Trophoblast cell (in vitro differentiated cells and primary cell): Measurements from ENCODE around the gene EXT2.

Experiments
- DNase-seq, 2 donors: peaks; one replicate each; pipeline ENCODE4 v3.0.0-alpha.2; 2016
- H2AFZ ChIP-seq: 2 replicates; pipeline ENCODE4 v1.6.1; 2013; ENCODE audit warnings: low read length, moderate library complexity, mild to moderate bottlenecking; ENCODE audit not compliant: insufficient read depth, poor library complexity
- H2AK5ac ChIP-seq: 2 replicates; pipeline ENCODE4 v1.6.1; 2013; ENCODE audit warnings: mild to moderate bottlenecking, low read length
- H2BK120ac ChIP-seq: 2 replicates; pipeline ENCODE4 v1.6.1; 2013; ENCODE audit warnings: low read length, mild to moderate bottlenecking, moderate library complexity; ENCODE audit not compliant: insufficient read depth, poor library complexity
- H2BK12ac ChIP-seq: 2 replicates; pipeline ENCODE4 v1.6.1; 2013; ENCODE audit warnings: mild to moderate bottlenecking, low read length, moderate library complexity
- H2BK5ac ChIP-seq: 2 replicates; pipeline ENCODE4 v1.6.1; 2013; ENCODE audit warnings: low read length, low read depth, moderate library complexity, mild to moderate bottlenecking; ENCODE audit not compliant: poor library complexity
- H3K14ac ChIP-seq: 2 replicates; pipeline ENCODE4 v1.6.1; 2013; ENCODE audit warnings: mild to moderate bottlenecking, low read length
- H3K18ac ChIP-seq: 2 replicates; pipeline ENCODE4 v1.6.1; 2013; ENCODE audit warnings: mild to moderate bottlenecking, low read length
- H3K23ac ChIP-seq: 2 replicates; pipeline ENCODE4 v1.6.1; 2013; ENCODE audit warnings: low read length
- H3K27ac ChIP-seq: 2 replicates; pipeline ENCODE4 v1.5.1; 2013; ENCODE audit warnings: low read depth, mild to moderate bottlenecking, inconsistent platforms, low read length, moderate library complexity
- H3K27me3 ChIP-seq: 2 replicates; pipeline ENCODE4 v1.6.1; 2013; ENCODE audit warnings: inconsistent platforms, mild to moderate bottlenecking, low read length, moderate library complexity; ENCODE audit not compliant: insufficient read depth
- H3K36me3 ChIP-seq, 2 experiments: 1 replicate in 1 of 2; 2 replicates in 1 of 2; pipeline ENCODE4 v1.6.1; 2013; ENCODE audit warnings: low read length in 2 of 2, mild to moderate bottlenecking in 2 of 2, moderate library complexity in 1 of 2; ENCODE audit not compliant: insufficient read depth in 2 of 2, control insufficient read depth in 1 of 2
- H3K4ac ChIP-seq: 2 replicates; pipeline ENCODE4 v1.6.1; 2013; ENCODE audit warnings: low read depth, mild to moderate bottlenecking, low read length, moderate library complexity
- H3K4me1 ChIP-seq, 2 experiments: 1 replicate in 1 of 2; 2 replicates in 1 of 2; pipeline ENCODE4 v1.6.1; 2013; ENCODE audit warnings: low read length in 2 of 2, mild to moderate bottlenecking in 2 of 2, moderate library complexity in 1 of 2; ENCODE audit not compliant: insufficient read depth in 2 of 2, control insufficient read depth in 1 of 2
- H3K4me2 ChIP-seq: 2 replicates; pipeline ENCODE4 v1.6.1; 2013; ENCODE audit warnings: inconsistent platforms, mild to moderate bottlenecking, low read length, moderate library complexity
- H3K4me3 ChIP-seq: 2 replicates; pipeline ENCODE4 v1.5.1; 2013; ENCODE audit warnings: mild to moderate bottlenecking, low read depth, low read length, inconsistent platforms
- H3K79me1 ChIP-seq: one replicate; pipeline ENCODE4 v1.6.1; 2013; ENCODE audit warnings: low read length
- H3K79me2 ChIP-seq: 2 replicates; pipeline ENCODE4 v1.6.1; 2013; ENCODE audit warnings: low read length, mild to moderate bottlenecking; ENCODE audit not compliant: control insufficient read depth, insufficient read depth, poor library complexity
- H3K9ac ChIP-seq: 2 replicates; pipeline ENCODE4 v1.6.1; 2013; ENCODE audit warnings: mild to moderate bottlenecking, low read length
- H3K9me3 ChIP-seq: 2 replicates; pipeline ENCODE4 v1.6.1; 2013; ENCODE audit warnings: low read depth, mild to moderate bottlenecking, control low read depth, inconsistent platforms, low read length; ENCODE audit not compliant: insufficient read depth
- H4K12ac ChIP-seq: 2 replicates; pipeline ENCODE4 v1.6.1; 2013; ENCODE audit warnings: low read depth, mild to moderate bottlenecking, low read length, moderate library complexity
- H4K8ac ChIP-seq: 2 replicates; pipeline ENCODE4 v1.6.1; 2013; ENCODE audit warnings: low read depth, mild to moderate bottlenecking, low read length, moderate library complexity
- H4K91ac ChIP-seq: one replicate; pipeline ENCODE4 v1.6.1; 2013; ENCODE audit warnings: low read depth, mild to moderate bottlenecking, low read length, moderate library complexity
- WGBS: extraction: QIAGEN DNeasy Blood & Tissue Kit; methylation state at CpG from one replicate; pipeline ENCODE4 v1.1.7; 2013; ENCODE audit warnings: missing lambda C conversion rate; ENCODE audit not compliant: insufficient read length, insufficient coverage; ENCODE audit errors: extremely low coverage; 5-methylcytosine and 5-hydroxymethylcytosine counted together

The EXT2 gene

GRCh38 chr11:44193856-44194255 lies 98.4 kb downstream of the EXT2 start:
- Histone ChIP-seq H4K12ac (no peak overlapping the region), H4K91ac (no peak overlapping the region), H3K4me3 (no peak overlapping the region), H3K4ac (no peak overlapping the region), H2BK12ac (no peak overlapping the region), H3K27me3 (no peaks in the 10 kb centered on the region), H3K23ac (no peak overlapping the region), H3K4me1 (peaks cover 11% of the 10 kb centered on the region in 2 experiments), H3K27ac (no peak overlapping the region), H2AFZ (no peak overlapping the region), H2BK120ac (no peak overlapping the region), H3K9ac (peak overlapping the region; percentile 42), H3K14ac (no peak overlapping the region), H3K36me3 (no peaks in the 10 kb centered on the region), H4K8ac (no peak overlapping the region), H2AK5ac (no peak overlapping the region), H3K9me3 (no peaks in the 10 kb centered on the region), H2BK5ac (no peak overlapping the region), H3K79me1 (no peaks in the 10 kb centered on the region), H3K18ac (no peak overlapping the region), H3K4me2 (no peak overlapping the region), H3K79me2 (no peaks in the 10 kb centered on the region)
- WGBS = no CpG with 5 or more reads among the region's 5 CpGs
- no peak for DNase-seq

GRCh38 chr11:44198146-44198724 lies 102.8 kb downstream of the EXT2 start:
- no peak for DNase-seq
- no CpG with 5 or more reads among the region's 2 CpGs for WGBS
- no peaks in the 10 kb centered on the region for H3K36me3 ChIP-seq
- H3K23ac ChIP-seq = no peak overlapping the region
- H3K27ac ChIP-seq = no peak overlapping the region
- no peaks in the 10 kb centered on the region for H3K79me1 ChIP-seq
- no peak overlapping the region for H3K4ac ChIP-seq
- no peak overlapping the region for H4K8ac ChIP-seq
- no peaks in the 10 kb centered on the region for H3K79me2 ChIP-seq
- H3K14ac ChIP-seq = no peak overlapping the region
- H4K12ac ChIP-seq = no peak overlapping the region
- no peaks in the 10 kb centered on the region for H3K9me3 ChIP-seq
- no peak overlapping the region for H2BK120ac ChIP-seq
- no peak overlapping the region for H3K18ac ChIP-seq
- no peak overlapping the region for H2BK5ac ChIP-seq
- no peaks in the 10 kb centered on the region for H3K27me3 ChIP-seq
- H4K91ac ChIP-seq = no peak overlapping the region
- no peak overlapping the region for H3K4me3 ChIP-seq
- no peak overlapping the region for H3K4me2 ChIP-seq
- no peak overlapping the region for H2AK5ac ChIP-seq
- no peak overlapping the region for H2AFZ ChIP-seq
- no peak overlapping the region for H3K9ac ChIP-seq
- H3K4me1 ChIP-seq = no peaks in the 10 kb centered on the region
- no peak overlapping the region for H2BK12ac ChIP-seq

- WGBS = no CpG with 5 or more reads among the region's 1 CpG
These were observed 103.8 kb downstream of the EXT2 start for GRCh38 chr11:44199298-44199697.

GRCh38 chr11:44199816-44200215 lies 104.3 kb downstream of the EXT2 start:
- Histone ChIP-seq H3K27me3 (no peaks in the 10 kb centered on the region), H3K4ac (no peak overlapping the region), H3K4me2 (no peak overlapping the region), H3K27ac (no peak overlapping the region), H3K18ac (no peak overlapping the region), H3K36me3 (no peaks in the 10 kb centered on the region), H3K79me1 (no peaks in the 10 kb centered on the region), H2BK120ac (no peak overlapping the region), H3K23ac (no peak overlapping the region), H3K79me2 (no peaks in the 10 kb centered on the region), H4K8ac (no peak overlapping the region), H2AK5ac (no peak overlapping the region), H2AFZ (no peak overlapping the region), H2BK12ac (no peak overlapping the region), H3K4me1 (no peaks in the 10 kb centered on the region), H2BK5ac (no peak overlapping the region), H4K12ac (no peak overlapping the region), H4K91ac (no peak overlapping the region), H3K9ac (no peak overlapping the region), H3K4me3 (no peak overlapping the region), H3K14ac (no peak overlapping the region), H3K9me3 (no peaks in the 10 kb centered on the region)
- DNase-seq = no peak
- no CpG with 5 or more reads among the region's 4 CpGs for WGBS

More at GRCh38 chr11:44199298-44199697, 103.8 kb downstream of the EXT2 start:
- no peak overlapping the region for H3K23ac ChIP-seq
- H3K36me3 ChIP-seq = no peaks in the 10 kb centered on the region
- H3K4me3 ChIP-seq = no peak overlapping the region
- H3K79me1 ChIP-seq = no peaks in the 10 kb centered on the region
- no peaks in the 10 kb centered on the region for H3K27me3 ChIP-seq
- no peak overlapping the region for H2AFZ ChIP-seq
- H3K79me2 ChIP-seq = no peaks in the 10 kb centered on the region
- H2BK5ac ChIP-seq = no peak overlapping the region
- H4K8ac ChIP-seq = no peak overlapping the region
- no peak overlapping the region for H2AK5ac ChIP-seq
- no peak overlapping the region for H3K4ac ChIP-seq
- no peak overlapping the region for H2BK120ac ChIP-seq
- no peak overlapping the region for H3K9ac ChIP-seq
- H3K9me3 ChIP-seq = no peaks in the 10 kb centered on the region
- H4K12ac ChIP-seq = no peak overlapping the region
- no peak overlapping the region for H2BK12ac ChIP-seq
- no peak overlapping the region for H3K4me2 ChIP-seq
- no peak overlapping the region for H3K27ac ChIP-seq
- H3K18ac ChIP-seq = no peak overlapping the region
- no peak overlapping the region for H3K14ac ChIP-seq
- H4K91ac ChIP-seq = no peak overlapping the region
- no peak for DNase-seq
- H3K4me1 ChIP-seq = no peaks in the 10 kb centered on the region
